HepG2 (cell line): ENCODE data around the gene PRADC1. TPM values are rescaled to one million over a fixed set of nuclear protein-coding genes. Genes with fewer than 3 reads are reported as not detected.

ENCODE experiments used
- ADNP ChIP-seq: sonication (generic); formaldehyde crosslinking; IDR thresholded peaks from 2 replicates; pipeline ENCODE4 v1.4.0; 2020; ENCODE audit warnings: missing genetic modification reagents
- ARID2 ChIP-seq: sonication (generic); formaldehyde crosslinking; IDR thresholded peaks from 2 replicates; pipeline ENCODE4 v1.8.1; 2022; ENCODE audit warnings: mild to moderate bottlenecking, missing genetic modification reagents, borderline replicate concordance
- FOSL2 ChIP-seq: sonication (generic); formaldehyde crosslinking; IDR thresholded peaks from 2 replicates; pipeline ENCODE4 v1.4.0; 2020; ENCODE audit warnings: missing genetic modification reagents
- HOXA5 ChIP-seq: sonication (generic); formaldehyde crosslinking; IDR thresholded peaks from 2 replicates; pipeline ENCODE4 v1.4.0; 2020; ENCODE audit warnings: missing genetic modification reagents
- HOXA9 ChIP-seq: sonication (generic); formaldehyde crosslinking; IDR thresholded peaks from 2 replicates; pipeline ENCODE4 v1.8.1; 2022; ENCODE audit warnings: missing genetic modification reagents, mild to moderate bottlenecking, moderate library complexity, borderline replicate concordance
- MATR3 ChIP-seq: sonication (generic); formaldehyde crosslinking; IDR thresholded peaks from 2 replicates; pipeline ENCODE4 v1.4.0; 2020; ENCODE audit warnings: missing genetic modification reagents
- PRMT3 ChIP-seq: sonication (generic); formaldehyde crosslinking; IDR thresholded peaks from 2 replicates; pipeline ENCODE4 v1.8.1; 2022; ENCODE audit warnings: low read depth, mild to moderate bottlenecking, moderate library complexity, missing genetic modification reagents, borderline replicate concordance
- RAD21 ChIP-seq: fragments of 450-650 bp; formaldehyde crosslinking; IDR thresholded peaks from 2 replicates; pipeline ENCODE4 v1.5.0; 2020; ENCODE audit warnings: mild to moderate bottlenecking
- SOX5 ChIP-seq: IDR thresholded peaks from 2 replicates; pipeline ENCODE4 v1.6.1; 2016; ENCODE audit warnings: borderline replicate concordance
- SOX6 ChIP-seq, 2 experiments: fragments of 450-650 bp in 1 of 2; sonication (generic) in 1 of 2; formaldehyde crosslinking in 1 of 2; IDR thresholded peaks; 2 replicates each; pipeline versions ENCODE4 v1.4.0 to v1.6.1; 2017 to 2020; ENCODE audit warnings: antibody characterized with exemption in 1 of 2, mild to moderate bottlenecking in 1 of 2, missing genetic modification reagents in 1 of 2
- SP1 ChIP-seq, 2 experiments: fragments of 450-650 bp in 1 of 2; sonication (generic) in 1 of 2; formaldehyde crosslinking in 1 of 2; IDR thresholded peaks; 2 replicates each; pipeline versions ENCODE4 v1.4.0 to v1.6.1; 2016 to 2020; ENCODE audit warnings: missing genetic modification reagents in 1 of 2
- SRY ChIP-seq: sonication (generic); formaldehyde crosslinking; IDR thresholded peaks from 2 replicates; pipeline ENCODE4 v1.8.0; 2022; ENCODE audit warnings: mild to moderate bottlenecking, missing genetic modification reagents
- TARDBP ChIP-seq: sonication (generic); formaldehyde crosslinking; IDR thresholded peaks from 2 replicates; pipeline ENCODE4 v1.8.0; 2022; ENCODE audit warnings: mild to moderate bottlenecking, missing genetic modification reagents
- TBP ChIP-seq: sonication (generic); formaldehyde crosslinking; IDR thresholded peaks from 2 replicates; pipeline ENCODE4 v1.5.0; 2020; ENCODE audit warnings: missing genetic modification reagents
- TBX3 ChIP-seq: fragments of 450-650 bp; IDR thresholded peaks from 2 replicates; pipeline ENCODE4 v1.6.1; 2017; ENCODE audit warnings: antibody characterized with exemption, mild to moderate bottlenecking, inconsistent platforms, borderline replicate concordance
- ZBTB38 ChIP-seq: sonication (generic); formaldehyde crosslinking; IDR thresholded peaks from 2 replicates; pipeline ENCODE4 v1.5.1; 2020; ENCODE audit warnings: mild to moderate bottlenecking, missing genetic modification reagents
- ZNF34 ChIP-seq: sonication (generic); formaldehyde crosslinking; IDR thresholded peaks from 2 replicates; pipeline ENCODE4 v1.4.0; 2020; ENCODE audit warnings: mild to moderate bottlenecking, missing genetic modification reagents, borderline replicate concordance
- ZNF446 ChIP-seq: sonication (generic); formaldehyde crosslinking; IDR thresholded peaks from 2 replicates; pipeline ENCODE4 v1.5.0; 2020; ENCODE audit warnings: mild to moderate bottlenecking, missing genetic modification reagents
- ZNF510 ChIP-seq: sonication (generic); formaldehyde crosslinking; IDR thresholded peaks from 2 replicates; pipeline ENCODE4 v1.4.0; 2020; ENCODE audit warnings: low read depth, mild to moderate bottlenecking, missing genetic modification reagents
- ZNF619 ChIP-seq: sonication (generic); formaldehyde crosslinking; IDR thresholded peaks from 2 replicates; pipeline ENCODE4 v1.4.0; 2020; ENCODE audit warnings: mild to moderate bottlenecking, missing genetic modification reagents
- ZNF761 ChIP-seq: sonication (generic); formaldehyde crosslinking; conservative IDR thresholded peaks from 2 replicates; pipeline ENCODE4 v1.4.0; 2020; ENCODE audit warnings: mild to moderate bottlenecking, missing genetic modification reagents
- ZNF768 ChIP-seq: sonication (generic); formaldehyde crosslinking; IDR thresholded peaks from 2 replicates; pipeline ENCODE4 v1.4.0; 2020; ENCODE audit warnings: missing genetic modification reagents
- ZNF891 ChIP-seq: sonication (generic); formaldehyde crosslinking; IDR thresholded peaks from 2 replicates; pipeline ENCODE4 v1.5.0; 2020; ENCODE audit warnings: mild to moderate bottlenecking, missing genetic modification reagents
- ZSCAN20 ChIP-seq: sonication (generic); formaldehyde crosslinking; IDR thresholded peaks from 2 replicates; pipeline ENCODE4 v1.4.0; 2020; ENCODE audit warnings: missing genetic modification reagents, mild to moderate bottlenecking, borderline replicate concordance
- ZZZ3 ChIP-seq: sonication (generic); formaldehyde crosslinking; IDR thresholded peaks from 2 replicates; pipeline ENCODE4 v1.4.0; 2020; ENCODE audit warnings: missing genetic modification reagents, mild to moderate bottlenecking, borderline replicate concordance
- polyA plus RNA-seq, 8 experiments: library from polyadenylated mRNA; depleted of rRNA in 3 of 8; stranded (reverse) in 7 of 8; unstranded in 1 of 8; fragments of >200 nt; fragmentation: Illumina TruSeq in 4 of 8; extraction: Trizol in 4 of 8; gene quantifications; 2 replicates each; pipeline versions ENCODE4 v1.2.1 to v1.2.3, GENCODE V29; 2011 to 2016; ENCODE audit warnings: low read depth in 4 of 8, missing spikeins in 1 of 8, mixed read lengths in 1 of 8; ENCODE audit not compliant: insufficient read depth in 1 of 8
- total RNA-seq, 5 experiments: library from RNA; depleted of rRNA; stranded (reverse); fragments of >200 nt; fragmentation: Illumina TruSeq; extraction: Trizol; gene quantifications; 2 replicates each; pipeline ENCODE4 v1.2.3, GENCODE V29; 2016; ENCODE audit warnings: low read depth in 1 of 5
- TF ChIP-seq, protein P1 (sequence below): IDR thresholded peaks from 2 replicates; pipeline ENCODE4 v1.6.1; 2016; ENCODE audit warnings: missing genetic modification reagents, missing compliant biosample characterization
- TF ChIP-seq, protein P2 (sequence below): sonication (generic); formaldehyde crosslinking; IDR thresholded peaks from 2 replicates; pipeline ENCODE4 v1.4.0; 2020; ENCODE audit warnings: low read depth, mild to moderate bottlenecking, missing genetic modification reagents
- TF ChIP-seq, protein P3 (sequence below): sonication (generic); formaldehyde crosslinking; IDR thresholded peaks from 2 replicates; pipeline ENCODE4 v1.4.0; 2020; ENCODE audit warnings: mild to moderate bottlenecking, missing genetic modification reagents

The PRADC1 gene
- total and polyA plus RNA-seq, 2 of the 13 experiments (the other 11 are each of a cell fraction or from before 2014, with no cell fraction given) = 12.1 to 37.2 TPM

DNA sequence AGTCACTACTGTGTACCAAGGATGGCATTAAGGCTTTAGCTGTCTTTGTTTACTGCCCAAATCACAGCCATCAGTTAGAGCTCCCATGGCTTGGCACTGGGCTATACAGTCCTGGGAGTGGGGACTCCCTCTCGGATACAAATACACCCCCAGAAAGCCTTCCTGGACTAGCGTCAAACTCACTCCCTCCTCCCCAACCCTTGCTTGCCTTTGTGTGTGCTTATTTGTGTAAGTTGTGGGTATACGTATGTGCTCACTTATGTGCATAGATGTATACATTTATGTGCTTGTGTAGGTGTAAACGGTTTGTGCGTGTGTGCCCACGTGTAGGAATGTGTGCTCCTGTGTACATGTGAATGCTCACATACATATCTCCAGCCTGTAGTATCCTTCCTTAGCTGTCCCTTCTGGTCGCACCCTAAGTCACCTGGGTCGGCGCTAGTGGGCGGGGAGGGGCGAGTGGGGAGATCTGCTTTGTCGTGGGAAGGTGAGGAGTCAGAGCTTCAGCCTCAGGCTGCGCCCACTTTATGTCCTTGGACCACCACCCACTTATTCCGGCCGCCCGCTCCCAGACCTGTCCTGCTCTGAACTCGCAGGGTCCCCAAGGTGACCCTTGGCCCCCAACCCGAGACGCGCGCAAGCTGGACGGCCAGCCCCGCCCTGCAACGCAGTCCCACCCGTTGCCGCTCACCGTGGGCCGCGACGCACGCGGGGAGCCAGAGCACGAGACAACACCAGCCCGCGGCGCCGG is 461 bp downstream of the PRADC1 start (continued):
- TF ChIP-seq, protein P1, sequence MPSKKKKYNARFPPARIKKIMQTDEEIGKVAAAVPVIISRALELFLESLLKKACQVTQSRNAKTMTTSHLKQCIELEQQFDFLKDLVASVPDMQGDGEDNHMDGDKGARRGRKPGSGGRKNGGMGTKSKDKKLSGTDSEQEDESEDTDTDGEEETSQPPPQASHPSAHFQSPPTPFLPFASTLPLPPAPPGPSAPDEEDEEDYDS (CRISPR knock-in tag) = no peak
- TF ChIP-seq ZNF619 (0 out of 2 replicates have a peak, but pooled peaks have one; percentile 14), TBP (CRISPR knock-in tag) (no peak), HOXA9 (peak; percentile 21; the same call in 1 of the 2 replicates), SOX5 (CRISPR knock-in tag) (0 out of 2 replicates have a peak, but pooled peaks have one; percentile 0), ADNP (no peak), SRY (CRISPR knock-in tag) (no peak), RAD21 (CRISPR knock-in tag) (peak; percentile 65), ARID2 (CRISPR knock-in tag) (no peak), SOX6 (IDR thresholded peaks at IDR 0.05) (no peak), SOX6 (CRISPR knock-in tag; IDR thresholded peaks at IDR 0.05) (no peak), ZNF34 (CRISPR knock-in tag) (0 out of 2 replicates have a peak, but pooled peaks have one; percentile 42), TBX3 (no peak), HOXA5 (CRISPR knock-in tag) (no peak), MATR3 (CRISPR knock-in tag) (peak; percentile 87; the same call in 1 of the 2 replicates), ZNF761 (CRISPR knock-in tag) (0 out of 2 replicates have a peak, but pooled peaks have one; percentile 20), TARDBP (CRISPR knock-in tag) (peak; percentile 5; the same call in 1 of the 2 replicates), ZSCAN20 (no peak), ZZZ3 (CRISPR knock-in tag) (no peak), ZNF510 (CRISPR knock-in tag) (peak; percentile 81; the same call in 1 of the 2 replicates), PRMT3 (0 out of 2 replicates have a peak, but pooled peaks have one; percentile 32), ZNF891 (CRISPR knock-in tag) (0 out of 2 replicates have a peak, but pooled peaks have one; percentile 17), ZNF446 (CRISPR knock-in tag) (0 out of 2 replicates have a peak, but pooled peaks have one; percentile 10), FOSL2 (no peak), ZNF768 (peak; percentile 19; the same call in 1 of the 2 replicates), ZBTB38 (CRISPR knock-in tag) (0 out of 2 replicates have a peak, but pooled peaks have one; percentile 8), SP1 (IDR thresholded peaks at IDR 0.05) (no peak), SP1 (CRISPR knock-in tag; IDR thresholded peaks at IDR 0.05) (no peak)
- TF ChIP-seq, protein P2, sequence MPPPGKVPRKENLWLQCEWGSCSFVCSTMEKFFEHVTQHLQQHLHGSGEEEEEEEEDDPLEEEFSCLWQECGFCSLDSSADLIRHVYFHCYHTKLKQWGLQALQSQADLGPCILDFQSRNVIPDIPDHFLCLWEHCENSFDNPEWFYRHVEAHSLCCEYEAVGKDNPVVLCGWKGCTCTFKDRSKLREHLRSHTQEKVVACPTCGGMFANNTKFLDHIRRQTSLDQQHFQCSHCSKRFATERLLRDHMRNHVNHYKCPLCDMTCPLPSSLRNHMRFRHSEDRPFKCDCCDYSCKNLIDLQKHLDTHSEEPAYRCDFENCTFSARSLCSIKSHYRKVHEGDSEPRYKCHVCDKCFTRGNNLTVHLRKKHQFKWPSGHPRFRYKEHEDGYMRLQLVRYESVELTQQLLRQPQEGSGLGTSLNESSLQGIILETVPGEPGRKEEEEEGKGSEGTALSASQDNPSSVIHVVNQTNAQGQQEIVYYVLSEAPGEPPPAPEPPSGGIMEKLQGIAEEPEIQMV = peak; percentile 44; the same call in 1 of the 2 replicates
- TF ChIP-seq, protein P3, sequence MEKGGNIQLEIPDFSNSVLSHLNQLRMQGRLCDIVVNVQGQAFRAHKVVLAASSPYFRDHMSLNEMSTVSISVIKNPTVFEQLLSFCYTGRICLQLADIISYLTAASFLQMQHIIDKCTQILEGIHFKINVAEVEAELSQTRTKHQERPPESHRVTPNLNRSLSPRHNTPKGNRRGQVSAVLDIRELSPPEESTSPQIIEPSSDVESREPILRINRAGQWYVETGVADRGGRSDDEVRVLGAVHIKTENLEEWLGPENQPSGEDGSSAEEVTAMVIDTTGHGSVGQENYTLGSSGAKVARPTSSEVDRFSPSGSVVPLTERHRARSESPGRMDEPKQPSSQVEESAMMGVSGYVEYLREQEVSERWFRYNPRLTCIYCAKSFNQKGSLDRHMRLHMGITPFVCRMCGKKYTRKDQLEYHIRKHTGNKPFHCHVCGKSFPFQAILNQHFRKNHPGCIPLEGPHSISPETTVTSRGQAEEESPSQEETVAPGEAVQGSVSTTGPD (CRISPR knock-in tag) = no peak
